MCF 10A (cell line): ENCODE data around the gene DCP1B. TPM values are rescaled to one million over a fixed set of nuclear protein-coding genes. Genes with fewer than 3 reads are reported as not detected.

ENCODE experiments used
- BruUV-seq: library from RNA; stranded (reverse); fragments of 400-500 nt; replicated peaks from 2 replicates; lab custom pipeline; 2021; lab: Mats Ljungman, UMichigan
- CTCF ChIA-PET: fragments of 300-600 bp; sonication (Branson Sonifier 250); formaldehyde crosslinking; extraction: SDS; loops from one replicate; lab custom pipeline; 2021; ENCODE audit warnings: antibody characterized with exemption, inconsistent platforms; lab: Yijun Ruan, JAX
- POLR2A ChIA-PET: fragments of 300-600, 350-650 bp; sonication (Branson Sonifier 250); formaldehyde crosslinking; extraction: SDS; loops from one replicate; lab custom pipeline; 2020; ENCODE audit warnings: antibody characterized with exemption, inconsistent platforms; lab: Yijun Ruan, JAX
- DNase-seq: peaks from one replicate; pipeline ENCODE4 v3.0.0-alpha.2; 2018; ENCODE audit not compliant: unreplicated experiment
- H3K27ac Mint-ChIP-seq: one replicate; pipeline ENCODE4 v1.8.0; 2022; ENCODE audit warnings: mild to moderate bottlenecking, low read depth, mixed read lengths; ENCODE audit not compliant: unreplicated experiment
- H3K27me3 Mint-ChIP-seq: one replicate; pipeline ENCODE4 v1.8.0; 2022; ENCODE audit warnings: mixed read lengths; ENCODE audit not compliant: insufficient read depth, unreplicated experiment
- H3K36me3 Mint-ChIP-seq: one replicate; pipeline ENCODE4 v1.8.0; 2022; ENCODE audit warnings: mild to moderate bottlenecking, moderate library complexity, mixed read lengths; ENCODE audit not compliant: insufficient read depth, unreplicated experiment
- H3K4me1 Mint-ChIP-seq: one replicate; pipeline ENCODE4 v1.8.0; 2022; ENCODE audit warnings: mixed read lengths; ENCODE audit not compliant: insufficient read depth, unreplicated experiment
- H3K4me3 Mint-ChIP-seq: one replicate; pipeline ENCODE4 v1.8.0; 2022; ENCODE audit warnings: mild to moderate bottlenecking, moderate library complexity, mixed read lengths; ENCODE audit not compliant: unreplicated experiment
- H3K9me3 Mint-ChIP-seq: one replicate; pipeline ENCODE4 v1.8.0; 2022; ENCODE audit warnings: mixed read lengths; ENCODE audit not compliant: unreplicated experiment
- intact Hi-C: fragments of 100-400 bp; cut with micrococcal nuclease; formaldehyde crosslinking; loops from 2 replicates; pipeline ENCODE4 v1.14.1; 2022
- total RNA-seq: library from RNA; stranded (reverse); gene quantifications from 2 replicates; pipeline ENCODE4 v1.2.3, GENCODE V29; 2022
- TF ChIP-seq, protein P1 (sequence below): fragments of 200-600 bp; IDR thresholded peaks from one replicate; pipeline ENCODE4 v1.8.0; 2022; ENCODE audit warnings: antibody characterized with exemption, mild to moderate bottlenecking; ENCODE audit not compliant: unreplicated experiment

Gene DCP1B
- total RNA-seq, 1 experiment from 2014 or later: 5.5 TPM

GRCh38 chr12:2017546-2018337, 13.5 kb upstream of the DCP1B start:
- Mint-ChIP-seq H3K4me3 (no peak overlapping the region), H3K27ac (no peak overlapping the region), H3K27me3 (peaks cover 44% of the 10 kb centered on the region), H3K4me1 (no peaks in the 10 kb centered on the region), H3K36me3 (no peaks in the 10 kb centered on the region), H3K9me3 (no peaks in the 10 kb centered on the region)
- no peak for DNase-seq
- POLR2A ChIA-PET: interaction anchor here (1.3 kb wide), 1 partner anchor 11 kb away, joined by 5 read pairs; no protein-coding TSS in a partner anchor
- CTCF ChIA-PET: interaction anchor here (0.6 to 1.4 kb wide), 5 partner anchors 9 to 742 kb away, joined by 3 to 5 read pairs (median 3); no protein-coding TSS in a partner anchor
- TF ChIP-seq, protein P1, sequence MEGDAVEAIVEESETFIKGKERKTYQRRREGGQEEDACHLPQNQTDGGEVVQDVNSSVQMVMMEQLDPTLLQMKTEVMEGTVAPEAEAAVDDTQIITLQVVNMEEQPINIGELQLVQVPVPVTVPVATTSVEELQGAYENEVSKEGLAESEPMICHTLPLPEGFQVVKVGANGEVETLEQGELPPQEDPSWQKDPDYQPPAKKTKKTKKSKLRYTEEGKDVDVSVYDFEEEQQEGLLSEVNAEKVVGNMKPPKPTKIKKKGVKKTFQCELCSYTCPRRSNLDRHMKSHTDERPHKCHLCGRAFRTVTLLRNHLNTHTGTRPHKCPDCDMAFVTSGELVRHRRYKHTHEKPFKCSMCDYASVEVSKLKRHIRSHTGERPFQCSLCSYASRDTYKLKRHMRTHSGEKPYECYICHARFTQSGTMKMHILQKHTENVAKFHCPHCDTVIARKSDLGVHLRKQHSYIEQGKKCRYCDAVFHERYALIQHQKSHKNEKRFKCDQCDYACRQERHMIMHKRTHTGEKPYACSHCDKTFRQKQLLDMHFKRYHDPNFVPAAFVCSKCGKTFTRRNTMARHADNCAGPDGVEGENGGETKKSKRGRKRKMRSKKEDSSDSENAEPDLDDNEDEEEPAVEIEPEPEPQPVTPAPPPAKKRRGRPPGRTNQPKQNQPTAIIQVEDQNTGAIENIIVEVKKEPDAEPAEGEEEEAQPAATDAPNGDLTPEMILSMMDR: no peak
- no TSS peak for BruUV-seq
- intact Hi-C loops: no loop called here

DNA sequence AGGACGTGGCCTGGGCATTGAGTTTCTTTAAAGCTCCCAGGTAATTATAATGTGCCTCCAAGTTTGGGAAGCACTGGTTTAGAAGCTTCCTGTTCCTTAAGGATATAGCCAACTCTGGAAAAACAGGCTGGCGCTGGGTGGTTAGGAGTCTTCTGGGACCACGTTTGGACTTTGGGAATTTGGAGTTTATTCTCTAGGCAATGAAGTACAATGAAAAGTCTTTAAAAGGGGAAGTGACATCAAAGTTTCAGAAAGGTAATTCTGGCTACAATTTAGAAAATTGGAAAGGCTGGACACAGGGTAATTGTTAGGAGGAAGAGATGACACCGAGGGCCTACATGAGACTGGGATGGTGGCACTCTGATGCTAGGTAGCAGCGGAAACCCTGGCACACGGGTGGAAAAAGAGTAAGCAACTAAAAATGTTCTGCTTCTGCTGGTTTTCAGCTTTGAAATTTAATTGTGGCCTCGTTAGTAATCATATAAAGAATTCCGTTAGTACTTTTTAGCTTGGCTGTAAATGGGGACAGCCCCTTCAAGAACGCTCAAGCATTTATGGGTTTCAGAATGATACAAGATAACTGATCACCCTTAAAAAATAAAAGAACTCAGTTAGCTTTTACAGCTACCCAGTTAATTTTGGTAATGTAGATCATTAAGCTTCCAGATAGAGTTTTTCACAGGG, 12.7 kb upstream of the DCP1B start:
- DNase-seq: no peak
- TF ChIP-seq, protein P1: no peak
- no peak overlapping the region for H3K4me3 Mint-ChIP-seq
- H3K27ac Mint-ChIP-seq: no peak overlapping the region
- no peaks in the 10 kb centered on the region for H3K9me3 Mint-ChIP-seq
- no peaks in the 10 kb centered on the region for H3K36me3 Mint-ChIP-seq
- BruUV-seq: no TSS peak
- intact Hi-C loops: no loop called here
- ChIA-PET POLR2A (interaction anchor here (1.3 kb wide), 1 partner anchor 10 kb away, joined by 5 read pairs; no protein-coding TSS in a partner anchor), CTCF (interaction anchor here (0.6 to 1.1 kb wide), 3 partner anchors 18 to 743 kb away, joined by 3 to 5 read pairs (median 4); no protein-coding TSS in a partner anchor)
- no peaks in the 10 kb centered on the region for H3K4me1 Mint-ChIP-seq
- peaks cover 42% of the 10 kb centered on the region for H3K27me3 Mint-ChIP-seq

GRCh38 chr12:2014231-2014630, 10.0 kb upstream of the DCP1B start:
- TF ChIP-seq, protein P1: no peak
- no peaks in the 10 kb centered on the region for H3K36me3 Mint-ChIP-seq
- H3K4me1 Mint-ChIP-seq: no peaks in the 10 kb centered on the region
- DNase-seq: no peak
- no peaks in the 10 kb centered on the region for H3K9me3 Mint-ChIP-seq
- intact Hi-C loops: no loop called here
- H3K27me3 Mint-ChIP-seq: peaks cover 33% of the 10 kb centered on the region
- BruUV-seq: no TSS peak
- no peak overlapping the region for H3K27ac Mint-ChIP-seq
- ChIA-PET CTCF (interaction anchor here (0.7 kb wide), 1 partner anchor 1820 kb away, joined by 5 read pairs; no protein-coding TSS in a partner anchor), POLR2A (interaction anchor here (1.0 kb wide), 1 partner anchor 20 kb away, joined by 3 read pairs; no protein-coding TSS in a partner anchor)
- no peak overlapping the region for H3K4me3 Mint-ChIP-seq
